ENCODE data around the gene RAB26. TPM values are rescaled to one million over a fixed set of nuclear protein-coding genes. Genes with fewer than 3 reads are reported as not detected.
"Not testable (repeated sequence)": the region's sequence is repeated elsewhere in the genome, so short reads cannot be mapped to it uniquely, and the experiment has no call there.

The RAB26 gene
- total and polyA plus RNA-seq, 2 donors (not counting 3 experiments of a cell fraction or from before 2014, with no cell fraction given): 0.91 to 2.0 TPM

- dilution Hi-C loops (cut with MboI; ENCODE audit: extremely low pct_ligation_motif_present, low sequenced_read_pairs); BruUV-seq (replicated peaks); H3K9me3 ChIP-seq (replicated peaks; ENCODE audit: control insufficient read depth, insufficient read depth, low read length); H4K20me1 ChIP-seq (replicated peaks; ENCODE audit: control insufficient read depth, extremely low read depth, insufficient read depth, low read length); H3K27ac ChIP-seq (ENCODE audit: insufficient read depth, low read depth, low read length); H3K4me3 ChIP-seq (replicated peaks in 1 of 3; ENCODE audit: insufficient read depth in 1 of 3, low read depth in 1 of 3, low read length in 3 of 3); H3K9ac ChIP-seq (replicated peaks; ENCODE audit: extremely low read depth, insufficient read depth, low read length); H3K4me1 ChIP-seq (ENCODE audit: control insufficient read depth, extremely low read depth, insufficient read depth, low read length); H3K9me1 ChIP-seq (replicated peaks; ENCODE audit: control insufficient read depth, extremely low read depth, insufficient read depth, low read length); intact Hi-C loops (cut with micrococcal nuclease); H2AFZ ChIP-seq (ENCODE audit: low read depth, low read length); H3K79me2 ChIP-seq (ENCODE audit: control insufficient read depth, insufficient read depth, low read length); H3K4me2 ChIP-seq (ENCODE audit: insufficient read depth, low read length); FAIRE-seq; DNase-seq (ENCODE audit: low read depth, low spot score): not testable (repeated sequence)
- CTCF ChIA-PET: interaction anchor here (0.7 to 1.3 kb wide), 2 partner anchors 8 to 50 kb away, joined by 3 to 4 read pairs; no protein-coding TSS in a partner anchor
- POLR2A ChIA-PET: interaction anchor here (1.3 kb wide), 1 partner anchor 48 kb away, joined by 9 read pairs; the partner anchor contains the start of gene TRAF7
- H3K36me3 ChIP-seq (ENCODE audit: control insufficient read depth in 2 of 2, extremely low read depth in 1 of 2, insufficient read depth in 2 of 2, low read length in 2 of 2): peaks cover 0 to 10% of the 10 kb centered on the region in 2 experiments
- H3K27me3 ChIP-seq (ENCODE audit: control insufficient read depth in 2 of 2, insufficient read depth in 2 of 2, low read length in 2 of 2): peaks cover 7 to 14% of the 10 kb centered on the region in 2 experiments
These were observed 54.8 kb downstream of the RAB26 start for GRCh38 chr16:2203119-2203688.

MicroRNAs within 50 kb of the gene (microRNA counts, 767-probe panel; counts per million panel counts)
- microRNA hsa-miR-3180 (723 counts per million, percentile 96 among the panel's probes with 10 or more counts), microRNA hsa-miR-4516 (723 counts per million, percentile 96 among the panel's probes with 10 or more counts)

Small RNAs within 50 kb of the gene (microRNA-seq; reads per million reads assigned to microRNA genes)
- gene MIR3180-5 (ENCODE audit: borderline number of aligned reads, borderline replicate concordance): not detected
- not detected for gene MIR4516 (ENCODE audit: borderline number of aligned reads, borderline replicate concordance)
- gene MIR6511B1 (ENCODE audit: borderline number of aligned reads, borderline replicate concordance): not detected

Small RNAs within 50 kb of the gene (small RNA-seq; reads per million reads assigned to genes)
- gene MIR3180-5 (ENCODE audit: insufficient read depth, insufficient read length, low read depth, low replicate concordance) (not detected), gene MIR4516 (ENCODE audit: insufficient read depth, insufficient read length, low read depth, low replicate concordance) (not detected), gene RF00019 (ENCODE audit: insufficient read depth, insufficient read length, low read depth, low replicate concordance) (not detected), gene SNORD60 (ENCODE audit: insufficient read depth, insufficient read length, low read depth, low replicate concordance) (not detected)

Other genes with a start within 250 kb of the RAB26 start
- not detected in 2 replicates for gene HS3ST6, start 230.2 kb upstream of the RAB26 start, total RNA-seq
- gene HS3ST6, start 230.2 kb upstream of the RAB26 start, polyA plus RNA-seq: not detected in 2 replicates
- 20.7 and 25.0 TPM in 2 replicates for gene MSRB1, start 205.4 kb upstream of the RAB26 start, total RNA-seq
- 42.1 and 54.6 TPM in 2 replicates for gene MSRB1, start 205.4 kb upstream of the RAB26 start, polyA plus RNA-seq
- gene RPL3L, start 193.9 kb upstream of the RAB26 start, total RNA-seq: not detected in 2 replicates
- not detected in 2 replicates for gene RPL3L, start 193.9 kb upstream of the RAB26 start, polyA plus RNA-seq
- gene NDUFB10, start 189.1 kb upstream of the RAB26 start, total RNA-seq: 124 and 144 TPM in 2 replicates
- 167 and 192 TPM in 2 replicates for gene NDUFB10, start 189.1 kb upstream of the RAB26 start, polyA plus RNA-seq
- 2,793 and 3,036 TPM in 2 replicates for gene RPS2, start 183.8 kb upstream of the RAB26 start, total RNA-seq
- 9,021 and 12,733 TPM in 2 replicates for gene RPS2, start 183.8 kb upstream of the RAB26 start, polyA plus RNA-seq
- gene RNF151, start 181.8 kb upstream of the RAB26 start, total RNA-seq: not detected in 2 replicates
- gene RNF151, start 181.8 kb upstream of the RAB26 start, polyA plus RNA-seq: not detected in 2 replicates
- gene TBL3, start 176.6 kb upstream of the RAB26 start, total RNA-seq: 42.2 and 42.3 TPM in 2 replicates
- 77.1 and 80.6 TPM in 2 replicates for gene TBL3, start 176.6 kb upstream of the RAB26 start, polyA plus RNA-seq
- gene NOXO1, start 167.2 kb upstream of the RAB26 start, total RNA-seq: 0.60 TPM in 1 of 2 replicates, not detected in the other
- gene NOXO1, start 167.2 kb upstream of the RAB26 start, polyA plus RNA-seq: 0.37 and 0.40 TPM in 2 replicates
- gene GFER, start 164.4 kb upstream of the RAB26 start, total RNA-seq: 29.9 and 30.5 TPM in 2 replicates
- gene GFER, start 164.4 kb upstream of the RAB26 start, polyA plus RNA-seq: 13.7 and 26.0 TPM in 2 replicates
- gene SYNGR3, start 158.7 kb upstream of the RAB26 start, total RNA-seq: 0.81 and 0.95 TPM in 2 replicates
- 1.4 and 2.6 TPM in 2 replicates for gene SYNGR3, start 158.7 kb upstream of the RAB26 start, polyA plus RNA-seq
- 60.5 and 67.0 TPM in 2 replicates for gene ZNF598, start 138.8 kb upstream of the RAB26 start, total RNA-seq
- gene ZNF598, start 138.8 kb upstream of the RAB26 start, polyA plus RNA-seq: 43.3 TPM in 2 replicates
- gene NPW, start 128.8 kb upstream of the RAB26 start, total RNA-seq: 3.3 and 3.9 TPM in 2 replicates
- gene NPW, start 128.8 kb upstream of the RAB26 start, polyA plus RNA-seq: 0.84 and 1.8 TPM in 2 replicates
- 71.2 and 77.7 TPM in 2 replicates for gene NHERF2, start 121.7 kb upstream of the RAB26 start, total RNA-seq
- 65.2 and 84.5 TPM in 2 replicates for gene NHERF2, start 121.7 kb upstream of the RAB26 start, polyA plus RNA-seq
- 35.3 and 39.8 TPM in 2 replicates for gene NTHL1, start 100.8 kb upstream of the RAB26 start, total RNA-seq
- gene NTHL1, start 100.8 kb upstream of the RAB26 start, polyA plus RNA-seq: 65.8 and 77.9 TPM in 2 replicates
- gene TSC2, start 100.6 kb upstream of the RAB26 start, total RNA-seq: 144 TPM in 2 replicates
- gene TSC2, start 100.6 kb upstream of the RAB26 start, polyA plus RNA-seq: 87.9 and 116 TPM in 2 replicates
- gene PKD1, start 12.7 kb upstream of the RAB26 start, total RNA-seq: 92.1 and 102 TPM in 2 replicates
- 52.5 and 62.3 TPM in 2 replicates for gene PKD1, start 12.7 kb upstream of the RAB26 start, polyA plus RNA-seq
- gene TRAF7, start 7.2 kb downstream of the RAB26 start, total RNA-seq: 141 and 159 TPM in 2 replicates
- 175 and 191 TPM in 2 replicates for gene TRAF7, start 7.2 kb downstream of the RAB26 start, polyA plus RNA-seq
- gene CASKIN1, start 48.0 kb downstream of the RAB26 start, total RNA-seq: 0.35 and 0.58 TPM in 2 replicates
- gene CASKIN1, start 48.0 kb downstream of the RAB26 start, polyA plus RNA-seq: 0.10 and 0.11 TPM in 2 replicates
- gene MLST8, start 56.8 kb downstream of the RAB26 start, total RNA-seq: 36.9 and 37.0 TPM in 2 replicates
- 129 and 181 TPM in 2 replicates for gene MLST8, start 56.8 kb downstream of the RAB26 start, polyA plus RNA-seq
- 8.4 and 10.2 TPM in 2 replicates for gene BRICD5, start 62.2 kb downstream of the RAB26 start, total RNA-seq
- gene BRICD5, start 62.2 kb downstream of the RAB26 start, polyA plus RNA-seq: 5.6 and 9.3 TPM in 2 replicates
- 29.6 and 32.0 TPM in 2 replicates for gene PGP, start 66.2 kb downstream of the RAB26 start, total RNA-seq
- 28.5 and 40.0 TPM in 2 replicates for gene PGP, start 66.2 kb downstream of the RAB26 start, polyA plus RNA-seq
- 31.9 and 32.7 TPM in 2 replicates for gene E4F1, start 75.0 kb downstream of the RAB26 start, total RNA-seq
- 28.6 and 40.8 TPM in 2 replicates for gene E4F1, start 75.0 kb downstream of the RAB26 start, polyA plus RNA-seq
- gene DNASE1L2, start 87.8 kb downstream of the RAB26 start, total RNA-seq: 1.0 and 1.2 TPM in 2 replicates
- gene DNASE1L2, start 87.8 kb downstream of the RAB26 start, polyA plus RNA-seq: 0.57 and 1.3 TPM in 2 replicates
- 43.6 and 45.8 TPM in 2 replicates for gene ECI1, start 103.0 kb downstream of the RAB26 start, total RNA-seq
- 48.3 and 57.3 TPM in 2 replicates for gene ECI1, start 103.0 kb downstream of the RAB26 start, polyA plus RNA-seq
- 204 and 209 TPM in 2 replicates for gene RNPS1, start 119.5 kb downstream of the RAB26 start, total RNA-seq
- gene RNPS1, start 119.5 kb downstream of the RAB26 start, polyA plus RNA-seq: 206 and 255 TPM in 2 replicates
- 25.5 and 36.0 TPM in 2 replicates for gene ABCA3, start 192.1 kb downstream of the RAB26 start, total RNA-seq
- 13.5 and 16.7 TPM in 2 replicates for gene ABCA3, start 192.1 kb downstream of the RAB26 start, polyA plus RNA-seq